AG04450 (cell line): Measurements from ENCODE around the gene SDC3. TPM values are rescaled to one million over a fixed set of nuclear protein-coding genes. Genes with fewer than 3 reads are reported as not detected.

Experiments
- CTCF ChIA-PET: fragments of 300-600, 350-600 bp; formaldehyde crosslinking; extraction: SDS; loops from one replicate; lab custom pipeline; 2022; ENCODE audit warnings: antibody characterized with exemption, inconsistent platforms; lab: Charles Lee
- POLR2A ChIA-PET: fragments of 350-600 bp; formaldehyde crosslinking; extraction: SDS; loops from one replicate; lab custom pipeline; 2021; ENCODE audit warnings: antibody characterized with exemption, inconsistent platforms; lab: Yijun Ruan, JAX
- DNase-seq: peaks from one replicate; pipeline ENCODE4 v3.0.0-alpha.2; 2011; ENCODE audit warnings: low read depth, low spot score
- H3K27ac ChIP-seq: one replicate; pipeline ENCODE4 v1.5.1; 2012; ENCODE audit warnings: low read depth, low read length, control low read depth
- H3K27me3 ChIP-seq: one replicate; pipeline ENCODE4 v1.6.0; 2012; ENCODE audit warnings: low read length; ENCODE audit not compliant: control insufficient read depth, insufficient read depth
- H3K4me3 ChIP-seq: 2 replicates; pipeline ENCODE4 v1.5.1; 2011; ENCODE audit warnings: mild to moderate bottlenecking, low read depth, low read length, control low read depth
- H3K9me3 ChIP-seq: 2 replicates; pipeline ENCODE4 v1.5.1; 2012; ENCODE audit warnings: low read length; ENCODE audit not compliant: control insufficient read depth, insufficient read depth
- polyA plus RNA-seq: library from polyadenylated mRNA; depleted of rRNA; stranded (reverse); fragments of >200 nt; gene quantifications from 2 replicates; pipeline ENCODE4 v1.2.3, GENCODE V29; 2011
- TF ChIP-seq, protein P1 (sequence below): IDR thresholded peaks from 2 replicates; pipeline ENCODE4 v1.5.1; 2011; ENCODE audit warnings: low read depth, low read length, control low read depth, inconsistent platforms

Gene SDC3
- polyA plus RNA-seq, 1 experiment, result 21.7 TPM

GRCh38 chr1:30878559-30878958, 30.0 kb downstream of the SDC3 start:
- H3K27me3 ChIP-seq, result no peaks in the 10 kb centered on the region
- ChIA-PET CTCF (no interaction called here), POLR2A (no interaction called here)
- peak overlapping the region; percentile 11 for H3K27ac ChIP-seq
- TF ChIP-seq, protein P1, sequence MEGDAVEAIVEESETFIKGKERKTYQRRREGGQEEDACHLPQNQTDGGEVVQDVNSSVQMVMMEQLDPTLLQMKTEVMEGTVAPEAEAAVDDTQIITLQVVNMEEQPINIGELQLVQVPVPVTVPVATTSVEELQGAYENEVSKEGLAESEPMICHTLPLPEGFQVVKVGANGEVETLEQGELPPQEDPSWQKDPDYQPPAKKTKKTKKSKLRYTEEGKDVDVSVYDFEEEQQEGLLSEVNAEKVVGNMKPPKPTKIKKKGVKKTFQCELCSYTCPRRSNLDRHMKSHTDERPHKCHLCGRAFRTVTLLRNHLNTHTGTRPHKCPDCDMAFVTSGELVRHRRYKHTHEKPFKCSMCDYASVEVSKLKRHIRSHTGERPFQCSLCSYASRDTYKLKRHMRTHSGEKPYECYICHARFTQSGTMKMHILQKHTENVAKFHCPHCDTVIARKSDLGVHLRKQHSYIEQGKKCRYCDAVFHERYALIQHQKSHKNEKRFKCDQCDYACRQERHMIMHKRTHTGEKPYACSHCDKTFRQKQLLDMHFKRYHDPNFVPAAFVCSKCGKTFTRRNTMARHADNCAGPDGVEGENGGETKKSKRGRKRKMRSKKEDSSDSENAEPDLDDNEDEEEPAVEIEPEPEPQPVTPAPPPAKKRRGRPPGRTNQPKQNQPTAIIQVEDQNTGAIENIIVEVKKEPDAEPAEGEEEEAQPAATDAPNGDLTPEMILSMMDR, result no peak
- H3K4me3 ChIP-seq, result no peak overlapping the region
- H3K9me3 ChIP-seq, result peaks cover 8% of the 10 kb centered on the region
- DNase-seq, result no peak

DNA sequence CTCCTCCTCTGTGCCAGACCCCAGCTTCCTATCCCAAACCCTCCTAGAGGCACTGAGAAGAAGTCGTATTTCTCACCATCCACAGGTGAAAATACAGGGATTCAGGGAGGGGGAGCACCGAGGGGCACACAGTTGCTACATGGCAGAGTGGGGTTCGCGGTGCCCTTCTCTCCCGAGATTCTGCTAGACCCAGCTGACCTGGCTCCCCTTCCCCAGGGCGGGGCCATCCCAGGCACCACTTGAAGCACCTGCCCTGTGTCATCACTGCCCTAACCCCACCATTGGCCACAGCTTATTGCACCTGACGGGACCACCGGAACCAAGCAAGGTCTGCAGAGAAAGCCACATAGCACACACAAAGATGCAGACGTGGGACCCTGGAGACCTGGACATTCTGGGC, 30.5 kb downstream of the SDC3 start:
- Histone ChIP-seq H3K9me3 (peaks cover 14% of the 10 kb centered on the region), H3K4me3 (no peak overlapping the region), H3K27me3 (no peaks in the 10 kb centered on the region), H3K27ac (peak overlapping the region; percentile 21)
- POLR2A ChIA-PET, result interaction anchor here (0.8 to 1.1 kb wide), 2 partner anchors 11 to 17 kb away, joined by 3 to 4 read pairs; no protein-coding TSS in a partner anchor
- TF ChIP-seq, protein P1, result no peak
- DNase-seq, result no peak
- CTCF ChIA-PET, result interaction anchor here (1.2 to 1.5 kb wide), 2 partner anchors 33 to 76 kb away, joined by 5 to 12 read pairs; no protein-coding TSS in a partner anchor

GRCh38 chr1:30877205-30877912, 31.2 kb downstream of the SDC3 start:
- ChIA-PET CTCF (interaction anchor here (0.6 to 1.5 kb wide), 7 partner anchors 9 to 224 kb away, joined by 3 to 12 read pairs (median 3); no protein-coding TSS in a partner anchor), POLR2A (interaction anchor here (0.8 to 1.1 kb wide), 2 partner anchors 12 to 16 kb away, joined by 3 to 4 read pairs; no protein-coding TSS in a partner anchor)
- H3K27me3 ChIP-seq, result no peaks in the 10 kb centered on the region
- peaks cover 20% of the 10 kb centered on the region for H3K9me3 ChIP-seq
- TF ChIP-seq, protein P1, result no peak
- H3K27ac ChIP-seq, result peak overlapping the region; percentile 62
- no peak overlapping the region for H3K4me3 ChIP-seq
- DNase-seq, result peak; percentile 38

GRCh38 chr1:30876451-30877204, 31.9 kb downstream of the SDC3 start:
- DNase-seq, result no peak
- TF ChIP-seq, protein P1, result 0 out of 2 replicates have a peak, but pooled peaks have one; percentile 4
- H3K27me3 ChIP-seq, result no peaks in the 10 kb centered on the region
- peak overlapping the region; percentile 62 for H3K27ac ChIP-seq
- H3K9me3 ChIP-seq, result peaks cover 25% of the 10 kb centered on the region
- H3K4me3 ChIP-seq, result no peak overlapping the region
- POLR2A ChIA-PET, result interaction anchor here (1.1 kb wide), 1 partner anchor 15 kb away, joined by 3 read pairs; no protein-coding TSS in a partner anchor
- CTCF ChIA-PET, result interaction anchor here (0.6 to 1.5 kb wide), 7 partner anchors 9 to 224 kb away, joined by 3 to 12 read pairs (median 3); no protein-coding TSS in a partner anchor
